Tibial nerve (tissue), 4 donors: ENCODE measurements around the gene RAD50. TPM values are rescaled to one million over a fixed set of nuclear protein-coding genes. Genes with fewer than 3 reads are reported as not detected.

Source experiments
- DNase-seq, 2 donors: peaks; one replicate each; pipeline ENCODE4 v3.0.0-alpha.2; 2019; ENCODE audit warnings: low spot score in 2 of 2
- H3K27ac ChIP-seq, 4 donors: fragments of 200-600 bp; sonication (generic) in 3 of 4; one replicate each; pipeline ENCODE4 v1.5.1; 2017 to 2019; ENCODE audit warnings: mild to moderate bottlenecking in 1 of 4
- H3K27me3 ChIP-seq, 2 donors: fragments of 200-600 bp; sonication (generic) in 1 of 2; one replicate each; pipeline versions ENCODE4 v1.5.1 to v1.6.0; 2017 to 2019
- H3K36me3 ChIP-seq, 3 donors: fragments of 200-600 bp; sonication (generic); one replicate each; pipeline ENCODE4 v1.5.1; 2018 to 2019
- H3K4me1 ChIP-seq, 4 donors: fragments of 200-600 bp; sonication (generic) in 3 of 4; one replicate each; pipeline ENCODE4 v1.5.1; 2017 to 2019
- H3K4me3 ChIP-seq, 4 donors: fragments of 200-600 bp; sonication (generic) in 3 of 4; one replicate each; pipeline ENCODE4 v1.5.1; 2017 to 2019; ENCODE audit warnings: mild to moderate bottlenecking in 1 of 4, moderate library complexity in 1 of 4
- H3K9me3 ChIP-seq, 4 donors: fragments of 200-600 bp; sonication (generic) in 3 of 4; one replicate each; pipeline ENCODE4 v1.5.1; 2017 to 2019
- CTCF ChIP-seq, 5 experiments: fragments of 200-600 bp in 3 of 5; fragments of 450-650 bp in 2 of 5; sonication (generic) in 3 of 5; IDR thresholded peaks; one replicate each; pipeline ENCODE4 v1.5.1; 2016 to 2019; ENCODE audit warnings: antibody characterized with exemption in 5 of 5, mild to moderate bottlenecking in 3 of 5, moderate library complexity in 2 of 5
- EP300 ChIP-seq, 2 donors: sonication (generic); formaldehyde crosslinking; IDR thresholded peaks; one replicate each; pipeline ENCODE4 v1.6.1; 2017; ENCODE audit warnings: antibody characterized with exemption in 2 of 2, mild to moderate bottlenecking in 1 of 2
- POLR2A ChIP-seq, 2 donors: fragments of 450-650 bp; IDR thresholded peaks; one replicate each; pipeline ENCODE4 v1.6.1; 2017; ENCODE audit warnings: antibody characterized with exemption in 2 of 2, mild to moderate bottlenecking in 2 of 2, moderate library complexity in 2 of 2
- WGBS, 2 donors: methylation state at CpG; one replicate each; pipeline ENCODE4 v1.1.5; 2018; 5-methylcytosine and 5-hydroxymethylcytosine counted together
- total RNA-seq, 4 donors: library from RNA; depleted of rRNA; stranded (reverse); fragments of >200 nt; gene quantifications; one replicate each; pipeline ENCODE4 v1.1.0, GENCODE V29; 2016

Gene RAD50
- total RNA-seq, 4 donors from 2014 or later: 36.5 to 40.5 (median 39.2) TPM

GRCh38 chr5:132653716-132654115 is 96.9 kb downstream of the RAD50 start:
- H3K9me3 ChIP-seq: peaks cover 0 to 6% (median 0%) of the 10 kb centered on the region in 4 donors
- H3K36me3 ChIP-seq: no peaks in the 10 kb centered on the region
- DNase-seq: no peak
- H3K4me3 ChIP-seq: no peak overlapping the region
- peaks cover 0 to 18% (median 10%) of the 10 kb centered on the region in 4 donors for H3K4me1 ChIP-seq
- H3K27me3 ChIP-seq: peaks cover 0 to 37% of the 10 kb centered on the region in 2 donors
- 23 to 37% methylated on average over 7 of the region's 7 CpGs for WGBS, 2 donors
- no peak overlapping the region for H3K27ac ChIP-seq
- TF ChIP-seq CTCF (IDR thresholded peaks at IDR 0.05) (no peak), EP300 (IDR thresholded peaks at IDR 0.05) (no peak), POLR2A (IDR thresholded peaks at IDR 0.05) (no peak)

- Histone ChIP-seq H3K4me1 (peaks cover 0 to 18% (median 10%) of the 10 kb centered on the region in 4 donors), H3K9me3 (no peaks in the 10 kb centered on the region), H3K27ac (no peak overlapping the region), H3K4me3 (peak overlapping the region; percentile 25 to 51 (median 46)), H3K36me3 (no peaks in the 10 kb centered on the region), H3K27me3 (peaks cover 0 to 37% of the 10 kb centered on the region in 2 donors)
- DNase-seq: no peak
- TF ChIP-seq CTCF (IDR thresholded peaks at IDR 0.05) (peak in 1 of 5 experiments; percentile 21), EP300 (IDR thresholded peaks at IDR 0.05) (no peak), POLR2A (IDR thresholded peaks at IDR 0.05) (no peak)
- 4 to 10% methylated on average over 20 to 60 of the region's 92 CpGs for WGBS, 2 donors
Observed at GRCh38 chr5:132655821-132656773, 99.3 kb downstream of the RAD50 start.

GRCh38 chr5:132656774-132657355 is 100.1 kb downstream of the RAD50 start:
- WGBS, 2 donors: 65 to 72% methylated on average over 12 of the region's 12 CpGs
- Histone ChIP-seq H3K36me3 (no peaks in the 10 kb centered on the region), H3K27ac (no peak overlapping the region), H3K4me1 (peaks cover 0 to 18% (median 10%) of the 10 kb centered on the region in 4 donors), H3K27me3 (peaks cover 0 to 37% of the 10 kb centered on the region in 2 donors), H3K9me3 (no peaks in the 10 kb centered on the region), H3K4me3 (peak overlapping the region in 3 of 4 donors; percentile 41 to 51 (median 50))
- no peak for TF ChIP-seq CTCF (IDR thresholded peaks at IDR 0.05)
- TF ChIP-seq POLR2A (IDR thresholded peaks at IDR 0.05): no peak
- no peak for TF ChIP-seq EP300 (IDR thresholded peaks at IDR 0.05)
- no peak for DNase-seq

GRCh38 chr5:132657676-132658380 is 101.1 kb downstream of the RAD50 start, which contains the start of gene IL13:
Gene IL13, plus strand, starts transcription at chr5:132658173. Its CDS starts 14 bp downstream, at chr5:132658187.
- Histone ChIP-seq H3K4me3 (no peak within 1 kb of the TSS), H3K27ac (no peak within 1 kb of the TSS), H3K27me3 (peaks cover 0 to 37% of the 10 kb centered on the region in 2 donors), H3K9me3 (no peaks in the 10 kb centered on the region), H3K36me3 (no peaks in the 10 kb centered on the region), H3K4me1 (peaks cover 0 to 20% (median 10%) of the 10 kb centered on the region in 4 donors)
- no peak for DNase-seq
- WGBS, 2 donors: 98% methylated on average over 12 of the region's 12 CpGs
- no peak for TF ChIP-seq EP300 (IDR thresholded peaks at IDR 0.05)
- no peak for TF ChIP-seq CTCF (IDR thresholded peaks at IDR 0.05)
- no peak for TF ChIP-seq POLR2A (IDR thresholded peaks at IDR 0.05)
